SK-N-MC (cell line): Measurements from ENCODE around the gene ZNF99.
"Not testable (repeated sequence)": the region's sequence is repeated elsewhere in the genome, so short reads cannot be mapped to it uniquely, and the experiment has no call there.

Source experiments
- DNase-seq: peaks from one replicate; pipeline ENCODE4 v3.0.0-alpha.2; 2011; ENCODE audit warnings: low read depth, low spot score
- H3K27ac ChIP-seq: fragments of 200-600 bp; sonication (generic); 2 replicates; pipeline ENCODE4 v1.5.1; 2016; ENCODE audit warnings: mixed run types
- H3K36me3 ChIP-seq: fragments of 200-600 bp; sonication (generic); 2 replicates; pipeline ENCODE4 v1.6.1; 2017; ENCODE audit warnings: antibody characterized with exemption, low read length, mixed read lengths; ENCODE audit not compliant: insufficient read depth
- H3K4me3 ChIP-seq: fragments of 200-600 bp; sonication (generic); 2 replicates; pipeline ENCODE4 v1.5.1; 2016
- H3K9ac ChIP-seq: fragments of 200-600 bp; sonication (generic); 2 replicates; pipeline ENCODE4 v1.8.0; 2017; ENCODE audit warnings: mixed run types, mixed read lengths; ENCODE audit not compliant: insufficient read length
- H3K9me3 ChIP-seq: fragments of 200-600 bp; sonication (generic); 2 replicates; pipeline ENCODE4 v1.6.1; 2017; ENCODE audit warnings: low read depth, mild to moderate bottlenecking, antibody characterized with exemption, low read length, moderate library complexity, mixed read lengths
- EZH2 ChIP-seq: fragments of 200-600 bp; sonication (generic); IDR thresholded peaks from one replicate; pipeline ENCODE4 v1.6.1; 2017; ENCODE audit warnings: antibody characterized with exemption
- FOXP2 ChIP-seq: optimal IDR thresholded peaks from 2 replicates; pipeline ENCODE3; 2011; ENCODE audit warnings: mild to moderate bottlenecking, moderate library complexity; ENCODE audit not compliant: insufficient read depth; ENCODE audit errors: extremely low read length, control extremely low read depth
- POLR2AphosphoS5 ChIP-seq: IDR thresholded peaks from 2 replicates; pipeline ENCODE4 v1.6.1; 2012; ENCODE audit warnings: mild to moderate bottlenecking, low read depth, low read length, borderline replicate concordance

The ZNF99 gene

DNA sequence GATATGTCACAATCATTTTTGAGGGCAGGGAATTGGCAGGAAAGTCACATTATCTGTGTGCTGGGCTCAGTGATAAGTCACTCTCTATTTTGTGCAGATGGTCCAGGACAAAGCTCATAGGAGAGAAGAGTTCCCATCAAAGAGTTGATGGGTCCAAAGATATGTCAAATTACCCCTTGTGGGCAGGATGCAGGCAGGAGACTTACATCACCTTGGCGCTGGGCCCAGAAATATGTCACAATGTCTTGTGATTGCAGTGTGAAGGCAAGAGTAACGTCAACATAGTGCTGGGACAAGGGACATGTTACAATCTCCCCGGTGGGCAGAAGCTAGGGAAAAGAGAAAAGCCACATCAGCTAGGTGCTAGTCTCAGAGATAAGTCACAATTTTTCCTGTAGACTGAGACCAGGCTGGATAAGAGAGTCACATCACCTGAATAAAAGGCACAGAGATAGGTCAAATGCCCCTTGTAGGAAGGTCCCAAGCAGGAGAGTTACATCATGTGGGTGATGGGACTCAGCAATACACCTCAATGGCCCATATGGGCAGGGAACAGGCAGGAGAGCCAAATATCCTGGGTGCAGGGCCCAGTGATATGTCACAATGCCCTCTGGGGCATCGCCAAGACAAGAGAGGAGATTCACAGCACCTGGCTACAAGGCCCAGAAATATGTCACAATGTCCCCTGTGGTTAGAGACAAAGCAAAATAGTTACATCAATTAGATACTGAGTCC, 47.9 kb downstream of the ZNF99 start:
- no peak overlapping the region for H3K4me3 ChIP-seq
- no peaks in the 10 kb centered on the region for H3K9me3 ChIP-seq
- TF ChIP-seq POLR2AphosphoS5 (no peak), EZH2 (no peak), FOXP2 (no peak)
- no peaks in the 10 kb centered on the region for H3K36me3 ChIP-seq
- H3K27ac ChIP-seq, result no peak overlapping the region
- no peak for DNase-seq
- no peak overlapping the region for H3K9ac ChIP-seq

DNA sequence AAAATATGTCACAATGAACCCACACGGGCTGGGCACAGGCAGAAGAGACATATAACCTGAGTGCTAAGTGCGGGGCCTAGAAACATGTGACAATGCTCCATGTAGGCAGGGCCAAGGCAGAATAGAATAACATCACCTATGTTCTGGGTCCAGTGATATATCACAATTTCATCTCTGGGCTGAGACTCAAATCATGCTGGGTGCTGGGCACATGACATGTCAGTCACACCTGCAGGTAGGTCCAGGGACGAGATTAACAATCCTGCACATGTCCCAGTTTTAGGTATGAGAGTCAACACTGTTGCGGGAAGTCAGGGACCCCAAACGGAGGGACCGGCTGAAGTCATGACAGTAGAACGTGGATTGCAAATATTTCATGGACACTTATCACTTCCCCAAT, 50.3 kb downstream of the ZNF99 start:
- no peak for TF ChIP-seq EZH2
- no peak for TF ChIP-seq FOXP2
- no peak for TF ChIP-seq POLR2AphosphoS5
- Histone ChIP-seq H3K9me3 (no peaks in the 10 kb centered on the region), H3K27ac (no peak overlapping the region), H3K36me3 (no peaks in the 10 kb centered on the region), H3K4me3 (no peak overlapping the region), H3K9ac (no peak overlapping the region)
- DNase-seq, result no peak

DNA sequence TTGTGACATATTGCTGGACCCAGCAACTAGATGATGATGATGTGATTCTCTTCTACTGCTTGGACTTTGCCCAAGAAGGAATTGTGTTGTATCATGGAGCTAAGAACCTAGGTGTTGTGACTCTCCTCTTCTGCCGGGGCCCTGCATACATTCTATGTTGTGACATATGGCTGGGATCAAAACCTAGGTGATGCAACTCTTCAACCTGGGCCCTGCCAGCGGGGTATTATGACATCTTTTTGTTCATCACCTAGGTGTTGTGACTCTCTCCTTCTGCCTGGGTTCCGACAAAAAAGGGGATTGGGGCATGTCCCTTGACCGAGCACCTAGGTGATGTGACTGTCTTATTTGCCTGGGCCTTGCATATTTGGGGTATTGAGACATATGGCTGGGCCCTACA, 55.7 kb downstream of the ZNF99 start:
- H3K27ac ChIP-seq, H3K4me3 ChIP-seq, H3K9me3 ChIP-seq, H3K36me3 ChIP-seq, H3K9ac ChIP-seq, DNase-seq: not testable (repeated sequence)

DNA sequence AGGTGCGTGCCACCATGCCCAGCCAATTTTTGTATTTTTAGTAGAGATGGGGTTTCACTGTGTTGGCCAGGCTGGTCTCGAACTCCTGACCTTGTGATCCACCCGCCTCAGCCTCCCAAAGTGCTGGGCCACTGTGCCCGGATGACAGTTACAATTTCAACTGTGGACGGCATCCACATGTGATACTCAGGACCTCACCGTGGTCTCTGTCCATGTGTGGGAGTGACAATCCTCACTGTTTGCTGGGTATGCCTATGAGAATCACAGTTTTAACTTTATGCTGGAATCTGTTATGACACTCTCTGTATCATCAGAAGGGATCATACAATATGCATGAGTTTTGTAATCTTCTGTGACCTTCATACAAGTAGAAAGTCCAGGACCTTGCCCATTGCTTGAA, 62.4 kb downstream of the ZNF99 start:
- H3K9ac ChIP-seq, H3K36me3 ChIP-seq, H3K9me3 ChIP-seq, H3K4me3 ChIP-seq, H3K27ac ChIP-seq, DNase-seq: not testable (repeated sequence)

DNA sequence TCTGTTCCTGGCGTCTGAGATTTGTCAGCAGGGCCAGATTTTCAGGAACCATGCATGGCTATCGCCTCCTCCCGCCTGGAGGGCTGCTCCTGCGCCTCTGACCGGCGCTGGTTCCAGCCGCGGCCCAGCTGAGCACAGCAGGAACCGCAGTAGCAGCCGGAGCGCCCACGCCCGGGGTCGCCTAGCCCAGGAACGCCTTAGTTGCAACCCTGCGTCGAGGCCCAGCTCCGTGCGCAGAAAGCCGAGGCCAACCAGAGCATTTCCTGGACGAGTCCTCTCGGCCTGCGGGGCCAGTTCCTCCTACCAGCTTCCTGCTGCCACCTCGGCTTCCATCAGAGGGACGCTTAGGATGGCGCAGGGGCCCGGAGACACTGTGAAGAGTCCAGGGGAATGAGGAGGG, 75.0 kb downstream of the ZNF99 start:
- DNase-seq, result no peak
- no peak overlapping the region for H3K27ac ChIP-seq
- H3K36me3 ChIP-seq, result no peaks in the 10 kb centered on the region
- H3K4me3 ChIP-seq, result no peak overlapping the region
- no peaks in the 10 kb centered on the region for H3K9me3 ChIP-seq
- no peak for TF ChIP-seq EZH2
- H3K9ac ChIP-seq, result no peak overlapping the region

DNA sequence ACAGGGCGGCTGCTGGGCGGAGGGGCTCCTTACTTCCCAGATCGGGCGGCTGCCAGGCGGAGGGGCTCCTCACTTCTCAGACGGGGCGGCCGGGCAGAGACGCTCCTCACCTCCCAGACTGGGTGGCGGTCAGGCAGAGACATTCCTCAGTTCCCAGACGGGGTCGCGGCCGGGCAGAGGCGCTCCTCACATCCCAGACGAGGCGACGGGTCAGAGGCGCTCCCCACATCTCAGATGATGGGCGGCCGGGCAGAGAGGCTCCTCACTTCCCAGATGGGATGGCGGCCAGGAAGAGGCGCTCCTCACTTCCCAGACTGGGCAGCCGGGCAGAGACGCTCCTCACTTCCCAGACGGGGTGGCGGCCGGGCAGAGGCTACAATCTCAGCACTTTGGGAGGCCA, 80.9 kb downstream of the ZNF99 start:
- not testable (repeated sequence) for DNase-seq, H3K4me3 ChIP-seq, H3K9me3 ChIP-seq, H3K9ac ChIP-seq, H3K27ac ChIP-seq, H3K36me3 ChIP-seq

DNA sequence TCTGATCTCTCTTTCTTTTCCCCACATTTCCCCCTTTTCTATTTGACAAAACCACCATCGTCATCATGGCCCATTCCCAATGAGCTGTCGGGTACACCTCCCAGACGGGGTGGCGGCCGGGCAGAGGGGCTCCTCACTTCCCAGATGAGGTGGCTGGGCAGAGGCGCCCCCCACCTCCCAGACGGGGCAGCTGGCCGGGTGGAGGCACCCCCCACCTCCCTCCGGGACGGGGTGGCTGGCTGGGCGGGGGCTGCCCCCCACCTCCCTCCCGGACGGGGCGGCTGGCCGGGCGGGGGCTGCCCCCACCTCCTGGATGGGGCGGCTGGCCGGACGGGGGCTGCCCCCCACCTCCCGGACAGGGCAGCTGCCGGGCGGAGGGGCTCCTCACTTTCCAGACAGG, 81.3 kb downstream of the ZNF99 start:
- H3K4me3 ChIP-seq, H3K27ac ChIP-seq, H3K36me3 ChIP-seq, H3K9me3 ChIP-seq, H3K9ac ChIP-seq, DNase-seq: not testable (repeated sequence)
